Lung (tissue), 12 donors: ENCODE data around the gene PTPRG. TPM values are rescaled to one million over a fixed set of nuclear protein-coding genes. Genes with fewer than 3 reads are reported as not detected.

ENCODE experiments used
- ATAC-seq: fragments of 200-7000 bp; cut with Tn5 transposase; one replicate; pipeline ENCODE4 v1.9.1; 2020; ENCODE audit warnings: moderate number of reproducible peaks; ENCODE audit not compliant: insufficient read depth, low FRiP score
- DNase-seq, 3 donors: peaks; one replicate each; pipeline ENCODE4 v3.0.0-alpha.2; 2013 to 2017
- H3K27ac ChIP-seq, 2 donors: one replicate each; pipeline ENCODE4 v1.5.1; 2013; ENCODE audit warnings: mild to moderate bottlenecking in 2 of 2, moderate library complexity in 2 of 2, control low read depth in 1 of 2, inconsistent platforms in 1 of 2, low read depth in 1 of 2, low read length in 1 of 2
- H3K27me3 ChIP-seq, 3 donors: one replicate each; pipeline ENCODE4 v1.5.1; 2013; ENCODE audit warnings: low read length in 2 of 3; ENCODE audit not compliant: control insufficient read depth in 3 of 3, insufficient read depth in 3 of 3
- H3K36me3 ChIP-seq, 4 donors: one replicate each; pipeline ENCODE4 v1.5.1; 2013; ENCODE audit warnings: low read length in 4 of 4, mild to moderate bottlenecking in 1 of 4, moderate library complexity in 1 of 4; ENCODE audit not compliant: control insufficient read depth in 4 of 4, insufficient read depth in 4 of 4
- H3K4me1 ChIP-seq, 5 donors: one replicate each; pipeline ENCODE4 v1.5.1; 2013; ENCODE audit warnings: low read length in 5 of 5, mild to moderate bottlenecking in 2 of 5, moderate library complexity in 1 of 5; ENCODE audit not compliant: control insufficient read depth in 5 of 5, insufficient read depth in 5 of 5
- H3K4me3 ChIP-seq: one replicate; pipeline ENCODE4 v1.5.1; 2013; ENCODE audit warnings: mild to moderate bottlenecking, control low read depth, moderate library complexity
- H3K9ac ChIP-seq, 2 donors: one replicate each; pipeline ENCODE4 v1.5.1; 2013; ENCODE audit warnings: low read length in 2 of 2, control low read depth in 1 of 2; ENCODE audit not compliant: insufficient read depth in 1 of 2
- H3K9me3 ChIP-seq, 4 donors: one replicate each; pipeline ENCODE4 v1.5.1; 2013; ENCODE audit warnings: low read length in 3 of 4, mild to moderate bottlenecking in 1 of 4, moderate library complexity in 1 of 4; ENCODE audit not compliant: control insufficient read depth in 4 of 4, insufficient read depth in 3 of 4
- CTCF ChIP-seq: IDR thresholded peaks from 2 replicates; pipeline ENCODE4 v1.5.1; 2012; ENCODE audit warnings: mild to moderate bottlenecking; ENCODE audit errors: control extremely low read depth, extremely low read depth
- WGBS, 2 donors: extraction: QIAGEN DNeasy Blood & Tissue Kit; methylation state at CpG; one replicate each; pipeline ENCODE4 v1.1.7; 2013; 5-methylcytosine and 5-hydroxymethylcytosine counted together
- polyA plus RNA-seq, 2 donors: library from polyadenylated mRNA; stranded (reverse); fragments of 200-250 nt; gene quantifications; one replicate each; pipeline ENCODE4 v1.2.1, GENCODE V29; 2013
- total RNA-seq, 2 donors: library from RNA; depleted of rRNA in 1 of 2; stranded (reverse); fragments of >200 nt in 1 of 2; gene quantifications; one replicate each; pipeline ENCODE4 v1.2.1, GENCODE V29; 2014 to 2021
- donor health status: control.
- donor health status: control.
- donor health status: Bipolar disorder and iron deficiency.
- donor health status: healthy.
- donor health status: DM: yes; HTN: yes; CAD: no.

The PTPRG gene
- total and polyA plus RNA-seq, 4 donors, result 8.5 to 131 (median 75.9) TPM

- no peak for TF ChIP-seq CTCF
- DNase-seq (peak in 2 of 3 donors; percentile 39 to 41), ATAC-seq (no peak)
- no peaks in the 10 kb centered on the region for H3K36me3 ChIP-seq
- peaks cover 0 to 39% (median 20%) of the 10 kb centered on the region in 5 donors for H3K4me1 ChIP-seq
- WGBS, 2 donors, result 32 to 43% methylated on average over 4 of the region's 4 CpGs
- no peak overlapping the region for H3K9ac ChIP-seq
- H3K4me3 ChIP-seq, result no peak overlapping the region
- no peaks in the 10 kb centered on the region for H3K9me3 ChIP-seq
- peak overlapping the region in 1 of 2 donors; percentile 63 for H3K27ac ChIP-seq
- no peaks in the 10 kb centered on the region for H3K27me3 ChIP-seq
Measured at GRCh38 chr3:61924090-61924735, 362.8 kb downstream of the PTPRG start.

- WGBS, 2 donors, result 93 to 99% methylated on average over 2 of the region's 2 CpGs
- no peak for TF ChIP-seq CTCF
Measured at GRCh38 chr3:61924991-61925390, 363.6 kb downstream of the PTPRG start.

GRCh38 chr3:61925721-61926120 is 364.4 kb downstream of the PTPRG start:
- H3K36me3 ChIP-seq, result no peaks in the 10 kb centered on the region
- DNase-seq (no peak), ATAC-seq (no peak)
- H3K27ac ChIP-seq, result peak overlapping the region in 1 of 2 donors; percentile 40
- no peak for TF ChIP-seq CTCF
- H3K9me3 ChIP-seq, result no peaks in the 10 kb centered on the region
- no peaks in the 10 kb centered on the region for H3K27me3 ChIP-seq
- peaks cover 0 to 39% (median 20%) of the 10 kb centered on the region in 5 donors for H3K4me1 ChIP-seq
- WGBS, 2 donors, result 86 to 92% methylated on average over 5 of the region's 5 CpGs
- no peak overlapping the region for H3K9ac ChIP-seq
- no peak overlapping the region for H3K4me3 ChIP-seq

More at GRCh38 chr3:61924991-61925390, 363.6 kb downstream of the PTPRG start:
- Histone ChIP-seq H3K4me3 (no peak overlapping the region), H3K27me3 (no peaks in the 10 kb centered on the region), H3K9ac (no peak overlapping the region), H3K4me1 (peaks cover 0 to 39% (median 20%) of the 10 kb centered on the region in 5 donors), H3K27ac (peak overlapping the region in 1 of 2 donors; percentile 63), H3K36me3 (no peaks in the 10 kb centered on the region), H3K9me3 (no peaks in the 10 kb centered on the region)
- ATAC-seq (no peak), DNase-seq (no peak)
